PFSK-1 (cell line): ENCODE results near the gene DENND2D.

Experiments
- FOXP2 ChIP-seq: optimal IDR thresholded peaks from 2 replicates; pipeline ENCODE3; 2011; ENCODE audit warnings: borderline replicate concordance, control low read depth, inconsistent platforms; ENCODE audit not compliant: insufficient read depth; ENCODE audit errors: extremely low read length, extremely low read depth
- POLR2AphosphoS5 ChIP-seq: IDR thresholded peaks from 2 replicates; pipeline ENCODE4 v1.6.1; 2012; ENCODE audit warnings: low read depth, mild to moderate bottlenecking, control low read depth, low read length, moderate library complexity
- SIN3A ChIP-seq: IDR thresholded peaks from 2 replicates; pipeline ENCODE4 v1.6.1; 2012; ENCODE audit warnings: mild to moderate bottlenecking, low read length, moderate library complexity, borderline replicate concordance; ENCODE audit not compliant: insufficient read depth
- TAF1 ChIP-seq: IDR thresholded peaks from 2 replicates; pipeline ENCODE4 v1.6.1; 2012; ENCODE audit warnings: low read length, control low read depth, borderline replicate concordance; ENCODE audit not compliant: insufficient read depth
- TF ChIP-seq, protein P1 (sequence below), 2 experiments: IDR thresholded peaks; 2 replicates each; pipeline versions ENCODE4 v1.6.1 to v1.8.0; 2011 to 2012; ENCODE audit warnings: low read depth in 2 of 2, low read length in 2 of 2, control low read depth in 1 of 2, inconsistent platforms in 1 of 2, mild to moderate bottlenecking in 1 of 2, moderate library complexity in 1 of 2; ENCODE audit not compliant: insufficient read depth in 1 of 2

DENND2D gene

DNA sequence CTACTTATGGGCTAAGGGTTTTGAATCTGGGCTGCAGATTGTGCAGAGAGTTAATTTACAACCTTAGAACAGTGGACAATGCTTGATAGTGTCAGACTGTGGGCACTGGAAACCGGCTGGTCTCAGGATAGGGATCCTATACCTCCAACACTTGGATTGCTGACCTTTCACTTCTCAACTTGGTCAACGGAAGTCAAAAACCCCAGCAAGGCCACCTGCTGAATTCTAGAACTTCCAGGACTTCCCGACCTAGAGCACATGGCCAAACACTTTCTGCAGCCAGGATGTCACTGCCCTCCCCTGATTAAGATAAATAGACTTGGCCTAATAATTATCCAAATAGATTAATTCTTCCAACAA is 336 bp upstream of the DENND2D start:
- TF ChIP-seq POLR2AphosphoS5, result no peak
- TF ChIP-seq, protein P1, sequence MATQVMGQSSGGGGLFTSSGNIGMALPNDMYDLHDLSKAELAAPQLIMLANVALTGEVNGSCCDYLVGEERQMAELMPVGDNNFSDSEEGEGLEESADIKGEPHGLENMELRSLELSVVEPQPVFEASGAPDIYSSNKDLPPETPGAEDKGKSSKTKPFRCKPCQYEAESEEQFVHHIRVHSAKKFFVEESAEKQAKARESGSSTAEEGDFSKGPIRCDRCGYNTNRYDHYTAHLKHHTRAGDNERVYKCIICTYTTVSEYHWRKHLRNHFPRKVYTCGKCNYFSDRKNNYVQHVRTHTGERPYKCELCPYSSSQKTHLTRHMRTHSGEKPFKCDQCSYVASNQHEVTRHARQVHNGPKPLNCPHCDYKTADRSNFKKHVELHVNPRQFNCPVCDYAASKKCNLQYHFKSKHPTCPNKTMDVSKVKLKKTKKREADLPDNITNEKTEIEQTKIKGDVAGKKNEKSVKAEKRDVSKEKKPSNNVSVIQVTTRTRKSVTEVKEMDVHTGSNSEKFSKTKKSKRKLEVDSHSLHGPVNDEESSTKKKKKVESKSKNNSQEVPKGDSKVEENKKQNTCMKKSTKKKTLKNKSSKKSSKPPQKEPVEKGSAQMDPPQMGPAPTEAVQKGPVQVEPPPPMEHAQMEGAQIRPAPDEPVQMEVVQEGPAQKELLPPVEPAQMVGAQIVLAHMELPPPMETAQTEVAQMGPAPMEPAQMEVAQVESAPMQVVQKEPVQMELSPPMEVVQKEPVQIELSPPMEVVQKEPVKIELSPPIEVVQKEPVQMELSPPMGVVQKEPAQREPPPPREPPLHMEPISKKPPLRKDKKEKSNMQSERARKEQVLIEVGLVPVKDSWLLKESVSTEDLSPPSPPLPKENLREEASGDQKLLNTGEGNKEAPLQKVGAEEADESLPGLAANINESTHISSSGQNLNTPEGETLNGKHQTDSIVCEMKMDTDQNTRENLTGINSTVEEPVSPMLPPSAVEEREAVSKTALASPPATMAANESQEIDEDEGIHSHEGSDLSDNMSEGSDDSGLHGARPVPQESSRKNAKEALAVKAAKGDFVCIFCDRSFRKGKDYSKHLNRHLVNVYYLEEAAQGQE (IDR thresholded peaks at IDR 0.05; ENCODE audit: insufficient read depth in 1 of 2, low read depth in 2 of 2, low read length in 2 of 2), result no peak
- TF ChIP-seq SIN3A, result no peak
- TF ChIP-seq TAF1, result no peak
- no peak for TF ChIP-seq FOXP2

DNA sequence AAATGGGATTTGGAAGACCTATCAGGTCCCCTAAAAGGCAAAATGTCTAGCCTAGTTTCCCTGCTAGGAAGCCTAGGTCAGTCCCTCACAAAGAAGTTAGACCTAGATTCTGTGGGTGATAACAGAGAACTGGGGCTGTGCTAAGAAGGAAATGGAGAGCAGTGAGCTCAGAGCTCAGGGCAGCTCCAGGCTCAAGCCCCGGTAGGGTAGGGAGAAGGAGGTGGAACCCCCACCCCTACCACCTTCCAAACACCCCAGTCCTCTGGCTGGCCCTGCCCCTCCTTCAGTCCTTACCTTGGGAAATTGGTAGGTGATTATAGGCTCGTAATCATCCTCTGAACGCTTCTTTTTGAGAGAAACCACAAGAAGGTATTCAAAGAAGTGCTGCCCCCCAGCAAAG is 1.1 kb downstream of the DENND2D start:
- TF ChIP-seq FOXP2 (no peak), TAF1 (no peak), POLR2AphosphoS5 (no peak), SIN3A (no peak)
- TF ChIP-seq, protein P1 (IDR thresholded peaks at IDR 0.05; ENCODE audit: insufficient read depth in 1 of 2, low read depth in 2 of 2, low read length in 2 of 2), result no peak

DNA sequence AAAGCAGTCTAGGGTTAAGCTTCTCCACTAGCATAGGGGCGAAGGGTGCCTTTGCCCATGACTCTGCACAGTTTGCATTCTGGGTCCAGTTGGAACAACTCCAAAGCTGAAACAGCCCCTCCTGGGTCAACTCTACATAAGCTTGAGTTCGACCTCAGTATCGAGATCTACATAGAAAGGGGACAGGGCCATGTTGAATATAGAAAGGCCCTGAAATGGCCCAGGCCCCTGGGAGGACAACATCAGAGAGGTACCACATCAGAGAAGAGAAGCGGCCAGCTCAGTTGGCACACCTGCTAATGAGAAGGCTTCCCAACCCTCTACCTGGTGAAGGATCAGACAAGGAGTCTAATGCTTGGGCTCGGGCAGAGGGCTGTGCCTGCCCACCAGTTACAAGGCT is 1.6 kb downstream of the DENND2D start:
- TF ChIP-seq TAF1 (no peak), SIN3A (no peak), POLR2AphosphoS5 (no peak), FOXP2 (no peak)
- TF ChIP-seq, protein P1 (IDR thresholded peaks at IDR 0.05; ENCODE audit: insufficient read depth in 1 of 2, low read depth in 2 of 2, low read length in 2 of 2), result no peak

DNA sequence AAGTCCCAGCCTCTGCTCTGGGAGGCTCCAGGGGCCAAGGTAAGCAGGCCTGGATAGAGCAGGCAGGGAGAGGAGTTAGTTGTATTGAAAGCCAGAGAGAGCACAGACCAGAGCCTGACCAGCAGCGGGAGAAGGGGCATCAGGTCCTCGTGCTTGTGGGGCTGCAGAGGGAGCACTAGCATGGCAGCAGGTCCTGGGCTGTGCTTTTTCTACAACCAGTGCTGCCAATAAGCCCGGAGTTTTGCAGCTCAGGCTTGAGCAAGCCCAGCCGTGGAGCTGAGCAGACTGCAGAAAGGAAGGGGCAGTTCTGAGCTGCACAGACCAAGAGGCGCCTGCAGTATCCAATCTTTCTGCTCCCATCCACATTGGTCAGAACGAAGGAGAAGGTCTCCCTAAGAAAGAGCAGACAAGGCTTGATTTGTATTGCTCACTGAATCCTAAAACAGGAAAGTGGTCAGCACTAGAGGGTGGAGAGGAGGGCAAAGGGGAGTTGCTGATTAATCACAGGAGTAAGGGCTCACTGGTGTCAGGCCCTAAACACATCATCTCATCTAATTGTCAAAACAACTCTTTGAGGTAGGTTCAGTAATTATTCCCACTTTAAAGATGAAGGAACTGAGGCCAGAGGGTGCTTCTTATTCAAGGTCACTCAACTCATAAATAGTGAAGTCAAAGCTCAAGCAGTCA is 2.7 kb downstream of the DENND2D start:
- no peak for TF ChIP-seq FOXP2
- no peak for TF ChIP-seq SIN3A
- TF ChIP-seq, protein P1 (IDR thresholded peaks at IDR 0.05; ENCODE audit: insufficient read depth in 1 of 2, low read depth in 2 of 2, low read length in 2 of 2), result no peak
- no peak for TF ChIP-seq TAF1
- TF ChIP-seq POLR2AphosphoS5, result no peak

DNA sequence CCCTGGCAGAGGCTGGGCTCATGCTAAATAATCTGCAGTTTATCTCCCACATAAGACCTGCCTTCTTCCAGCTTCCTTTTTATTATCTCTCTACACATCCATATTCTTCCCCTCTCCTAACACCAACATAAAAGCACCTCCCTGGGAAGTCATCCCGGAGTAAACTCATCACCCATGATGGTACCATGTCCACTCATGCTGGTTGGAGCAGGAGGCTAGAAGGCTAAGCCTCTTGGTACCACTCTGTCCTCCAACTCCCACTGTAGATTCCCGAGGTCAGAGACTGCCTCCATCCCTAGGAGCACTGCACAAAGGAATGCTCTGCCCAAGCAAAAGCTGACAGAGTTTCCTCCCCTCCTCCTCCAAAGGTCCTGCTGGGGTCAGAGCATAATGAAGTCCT is 4.2 kb downstream of the DENND2D start:
- TF ChIP-seq FOXP2, result no peak
